ENCODE data around the gene TADA1. TPM values are rescaled to one million over a fixed set of nuclear protein-coding genes. Genes with fewer than 3 reads are reported as not detected.

TADA1 gene
- total RNA-seq, 3 donors from 2014 or later (not counting 1 experiment from before 2014, with no cell fraction given): 11.7 to 13.7 (median 12.5) TPM

DNA sequence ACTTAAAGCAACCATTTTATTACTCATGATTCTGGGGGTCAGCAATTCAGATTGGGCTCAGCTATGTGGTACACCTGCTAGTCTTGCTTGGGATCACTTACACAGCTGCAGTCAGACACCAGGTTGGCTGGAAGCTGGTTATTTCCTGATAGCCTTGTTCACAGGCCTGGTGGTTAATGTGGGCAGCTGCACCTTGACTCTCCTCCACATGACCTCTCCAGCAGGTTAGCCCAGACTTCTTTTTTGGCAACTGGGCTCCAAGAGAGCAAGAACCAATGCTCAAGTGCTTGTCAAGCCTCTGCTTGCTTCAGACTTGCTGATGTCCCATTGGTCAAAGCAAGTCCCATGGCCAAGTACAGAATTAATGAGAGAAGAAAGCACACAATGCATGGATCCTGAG is 48.6 kb downstream of the TADA1 start:
- TF ChIP-seq, protein P1, sequence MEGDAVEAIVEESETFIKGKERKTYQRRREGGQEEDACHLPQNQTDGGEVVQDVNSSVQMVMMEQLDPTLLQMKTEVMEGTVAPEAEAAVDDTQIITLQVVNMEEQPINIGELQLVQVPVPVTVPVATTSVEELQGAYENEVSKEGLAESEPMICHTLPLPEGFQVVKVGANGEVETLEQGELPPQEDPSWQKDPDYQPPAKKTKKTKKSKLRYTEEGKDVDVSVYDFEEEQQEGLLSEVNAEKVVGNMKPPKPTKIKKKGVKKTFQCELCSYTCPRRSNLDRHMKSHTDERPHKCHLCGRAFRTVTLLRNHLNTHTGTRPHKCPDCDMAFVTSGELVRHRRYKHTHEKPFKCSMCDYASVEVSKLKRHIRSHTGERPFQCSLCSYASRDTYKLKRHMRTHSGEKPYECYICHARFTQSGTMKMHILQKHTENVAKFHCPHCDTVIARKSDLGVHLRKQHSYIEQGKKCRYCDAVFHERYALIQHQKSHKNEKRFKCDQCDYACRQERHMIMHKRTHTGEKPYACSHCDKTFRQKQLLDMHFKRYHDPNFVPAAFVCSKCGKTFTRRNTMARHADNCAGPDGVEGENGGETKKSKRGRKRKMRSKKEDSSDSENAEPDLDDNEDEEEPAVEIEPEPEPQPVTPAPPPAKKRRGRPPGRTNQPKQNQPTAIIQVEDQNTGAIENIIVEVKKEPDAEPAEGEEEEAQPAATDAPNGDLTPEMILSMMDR (IDR thresholded peaks at IDR 0.05): no peak
- no peak overlapping the region for H3K4me3 Mint-ChIP-seq
- Histone ChIP-seq H3K27ac (ENCODE audit: low read length) (no peak overlapping the region), H3K4me1 (ENCODE audit: control insufficient read depth, insufficient read depth, low read length) (no peaks in the 10 kb centered on the region), H3K27me3 (ENCODE audit: control insufficient read depth, insufficient read depth, low read length) (peaks cover 3% of the 10 kb centered on the region), H3K4me3 (ENCODE audit: low read length) (no peak overlapping the region), H3K36me3 (ENCODE audit: control insufficient read depth, insufficient read depth, low read length) (no peaks in the 10 kb centered on the region), H3K9me3 (ENCODE audit: control insufficient read depth, insufficient read depth, low read length) (peaks cover 10% of the 10 kb centered on the region)
- peaks cover 14 to 16% of the 10 kb centered on the region in 2 donors for H3K27me3 Mint-ChIP-seq (ENCODE audit: low read depth in 2 of 2)
- H3K4me1 Mint-ChIP-seq: no peaks in the 10 kb centered on the region
- ATAC-seq (no peak), DNase-seq (no peak)
- intact Hi-C loops (cut with micrococcal nuclease): no loop called here
- H3K36me3 Mint-ChIP-seq: peaks cover 18% of the 10 kb centered on the region
- H3K27ac Mint-ChIP-seq: no peak overlapping the region
- H3K9me3 Mint-ChIP-seq: no peaks in the 10 kb centered on the region

DNA sequence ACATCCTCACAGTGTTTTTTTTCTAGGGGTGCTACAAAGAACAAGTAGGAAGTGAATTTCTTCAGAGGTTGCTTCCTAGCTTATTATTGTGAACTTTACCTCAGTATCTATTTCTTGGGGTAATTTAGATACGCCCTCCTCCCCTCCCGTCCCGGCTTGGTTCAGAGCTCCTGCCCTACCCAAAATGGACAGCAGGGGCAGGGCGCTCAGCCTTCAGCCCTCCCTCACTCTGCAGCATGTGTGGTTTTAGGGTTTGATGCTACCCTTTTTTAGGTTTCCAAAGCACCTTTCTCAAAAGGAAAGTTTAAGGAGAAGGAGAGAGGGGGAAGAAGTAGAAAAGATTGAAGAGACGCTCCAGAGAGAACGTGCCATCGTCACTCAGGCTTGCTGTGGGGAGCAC is 53.7 kb downstream of the TADA1 start:
- Histone ChIP-seq H3K4me3 (ENCODE audit: low read length) (no peak overlapping the region), H3K36me3 (ENCODE audit: control insufficient read depth, insufficient read depth, low read length) (no peaks in the 10 kb centered on the region), H3K9me3 (ENCODE audit: control insufficient read depth, insufficient read depth, low read length) (peaks cover 12% of the 10 kb centered on the region), H3K4me1 (ENCODE audit: control insufficient read depth, insufficient read depth, low read length) (no peaks in the 10 kb centered on the region), H3K27ac (ENCODE audit: low read length) (no peak overlapping the region), H3K27me3 (ENCODE audit: control insufficient read depth, insufficient read depth, low read length) (no peaks in the 10 kb centered on the region)
- no peak for DNase-seq
- intact Hi-C loops (cut with micrococcal nuclease): no loop called here
- H3K4me1 Mint-ChIP-seq: no peaks in the 10 kb centered on the region
- H3K27ac Mint-ChIP-seq: no peak overlapping the region
- TF ChIP-seq, protein P1 (IDR thresholded peaks at IDR 0.05): peak; percentile 20
- H3K27me3 Mint-ChIP-seq (ENCODE audit: low read depth in 2 of 2): peaks cover 9 to 22% of the 10 kb centered on the region in 2 donors
- peaks cover 2 to 6% of the 10 kb centered on the region in 2 donors for H3K9me3 Mint-ChIP-seq
- H3K4me3 Mint-ChIP-seq: no peak overlapping the region
- 83% methylated on average over 7 of the region's 7 CpGs for WGBS (ENCODE audit: insufficient coverage)
- peaks cover 7% of the 10 kb centered on the region for H3K36me3 Mint-ChIP-seq
- ATAC-seq: peak in 1 of 3 donors; percentile 43

DNA sequence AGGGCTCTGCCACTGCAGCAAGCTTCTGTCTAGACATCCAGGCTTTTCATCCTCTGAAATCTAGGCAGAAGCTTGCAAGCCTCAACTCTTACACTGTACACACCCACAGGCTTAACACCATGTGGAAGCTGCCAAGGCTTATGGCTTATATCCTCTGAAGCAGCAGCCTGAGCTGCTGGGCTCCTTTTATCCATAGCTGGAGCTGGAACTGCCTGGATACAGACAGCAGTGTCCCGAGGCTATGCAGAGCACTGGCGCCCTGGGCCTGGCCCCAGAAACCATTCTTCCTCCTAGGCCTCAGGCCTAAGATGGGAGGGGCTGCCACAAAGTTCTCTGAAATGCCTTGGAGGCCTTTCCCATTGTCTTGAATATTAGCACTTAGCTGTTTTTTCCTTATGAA is 56.1 kb downstream of the TADA1 start:
- Histone ChIP-seq H3K9me3 (ENCODE audit: control insufficient read depth, insufficient read depth, low read length) (peaks cover 12% of the 10 kb centered on the region), H3K27me3 (ENCODE audit: control insufficient read depth, insufficient read depth, low read length) (no peaks in the 10 kb centered on the region), H3K27ac (ENCODE audit: low read length) (no peak overlapping the region), H3K36me3 (ENCODE audit: control insufficient read depth, insufficient read depth, low read length) (no peaks in the 10 kb centered on the region), H3K4me1 (ENCODE audit: control insufficient read depth, insufficient read depth, low read length) (no peaks in the 10 kb centered on the region), H3K4me3 (ENCODE audit: low read length) (no peak overlapping the region)
- Mint-ChIP-seq H3K4me3 (no peak overlapping the region), H3K36me3 (peaks cover 7% of the 10 kb centered on the region), H3K27ac (no peak overlapping the region), H3K27me3 (ENCODE audit: low read depth in 2 of 2) (peaks cover 7 to 13% of the 10 kb centered on the region in 2 donors), H3K9me3 (peaks cover 2 to 6% of the 10 kb centered on the region in 2 donors), H3K4me1 (no peaks in the 10 kb centered on the region)
- ATAC-seq: no peak
- 91% methylated on average over 2 of the region's 2 CpGs for WGBS (ENCODE audit: insufficient coverage)
- TF ChIP-seq, protein P1 (IDR thresholded peaks at IDR 0.05): no peak
- intact Hi-C loops (cut with micrococcal nuclease): no loop called here
- DNase-seq: no peak

DNA sequence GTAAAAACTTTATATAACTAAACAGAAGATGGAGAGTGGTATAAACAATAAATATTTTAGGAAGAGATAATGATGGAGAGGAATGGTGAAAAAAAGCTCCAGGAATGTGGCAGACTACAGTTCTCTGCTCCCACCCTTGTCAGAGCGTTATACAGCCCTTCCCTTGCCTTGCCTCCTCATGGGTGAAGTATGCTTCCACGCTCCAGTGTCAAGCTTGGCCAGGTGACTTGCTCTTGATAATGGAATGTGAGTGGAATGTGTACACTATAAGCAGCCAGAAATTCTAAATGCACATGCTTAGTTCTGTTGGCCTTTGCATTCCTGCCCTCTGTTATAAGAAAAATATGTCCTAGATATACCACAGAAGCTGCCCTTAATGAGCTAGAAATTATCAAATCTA is 61.5 kb downstream of the TADA1 start:
- H3K27ac ChIP-seq (ENCODE audit: low read length): no peak overlapping the region
- WGBS (ENCODE audit: insufficient coverage): 96% methylated on average over 2 of the region's 2 CpGs
- ATAC-seq (no peak), DNase-seq (no peak)
- no peak overlapping the region for H3K27ac Mint-ChIP-seq
- peaks cover 3% of the 10 kb centered on the region for H3K9me3 ChIP-seq (ENCODE audit: control insufficient read depth, insufficient read depth, low read length)
- no peak overlapping the region for H3K4me3 ChIP-seq (ENCODE audit: low read length)
- peaks cover 11 to 42% of the 10 kb centered on the region in 2 donors for H3K27me3 Mint-ChIP-seq (ENCODE audit: low read depth in 2 of 2)
- intact Hi-C loops (cut with micrococcal nuclease): no loop called here
- no peaks in the 10 kb centered on the region for H3K27me3 ChIP-seq (ENCODE audit: control insufficient read depth, insufficient read depth, low read length)
- TF ChIP-seq, protein P1 (IDR thresholded peaks at IDR 0.05): no peak
- H3K36me3 Mint-ChIP-seq: no peaks in the 10 kb centered on the region
- H3K9me3 Mint-ChIP-seq: no peaks in the 10 kb centered on the region
- H3K4me1 Mint-ChIP-seq: no peaks in the 10 kb centered on the region
- no peaks in the 10 kb centered on the region for H3K36me3 ChIP-seq (ENCODE audit: control insufficient read depth, insufficient read depth, low read length)
- no peak overlapping the region for H3K4me3 Mint-ChIP-seq
- H3K4me1 ChIP-seq (ENCODE audit: control insufficient read depth, insufficient read depth, low read length): no peaks in the 10 kb centered on the region

Data from natural killer cell (primary cell).